HAP-1 (cell line): ENCODE measurements around the gene FGF14.
"Not testable (repeated sequence)": the region's sequence is repeated elsewhere in the genome, so short reads cannot be mapped to it uniquely, and the experiment has no call there.

Source experiments
- DNase-seq, 2 experiments: peaks; one replicate each; pipeline ENCODE4 v3.0.0-alpha.2; 2016 to 2020; ENCODE audit warnings: low spot score in 2 of 2
- H3K27me3 ChIP-seq: fragments of 250-450 bp; sonication (Bioruptor Pico); 2 replicates; pipeline ENCODE4 v1.5.1; 2020; ENCODE audit warnings: low read depth, mild to moderate bottlenecking, moderate library complexity
- H3K36me3 ChIP-seq: fragments of 250-450 bp; sonication (Bioruptor Pico); replicated peaks from 2 replicates; pipeline ENCODE4 v1.5.1; 2020; ENCODE audit warnings: mild to moderate bottlenecking
- H3K4me1 ChIP-seq: fragments of 250-450 bp; sonication (Bioruptor Pico); 2 replicates; pipeline ENCODE4 v1.5.1; 2020; ENCODE audit warnings: mild to moderate bottlenecking
- H3K4me3 ChIP-seq: fragments of 250-450 bp; sonication (Bioruptor Pico); 2 replicates; pipeline ENCODE4 v1.5.1; 2020; ENCODE audit warnings: mild to moderate bottlenecking, moderate library complexity
- H3K9me3 ChIP-seq: fragments of 250-450 bp; sonication (Bioruptor Pico); 2 replicates; pipeline ENCODE4 v1.5.1; 2020; ENCODE audit warnings: mild to moderate bottlenecking, moderate library complexity
- in situ Hi-C: fragments of 300-500 bp; cut with MboI; formaldehyde crosslinking; loops from 3 replicates; pipeline ENCODE4 v1.14.3; 2020; ENCODE audit warnings: low sequenced_read_pairs, inconsistent platforms, mixed read lengths

FGF14 gene

GRCh38 chr13:102176846-102177245 is 225.0 kb downstream of the FGF14 start:
- H3K4me3 ChIP-seq, result no peak overlapping the region
- H3K36me3 ChIP-seq, result no peaks in the 10 kb centered on the region
- H3K27me3 ChIP-seq, result no peaks in the 10 kb centered on the region
- H3K4me1 ChIP-seq, result no peaks in the 10 kb centered on the region
- DNase-seq, result no peak
- H3K9me3 ChIP-seq, result no peaks in the 10 kb centered on the region
- in situ Hi-C loops, result no loop called here

GRCh38 chr13:102172406-102172805 is 229.4 kb downstream of the FGF14 start:
- Histone ChIP-seq H3K4me1 (no peaks in the 10 kb centered on the region), H3K36me3 (no peaks in the 10 kb centered on the region), H3K4me3 (no peak overlapping the region), H3K9me3 (no peaks in the 10 kb centered on the region), H3K27me3 (no peaks in the 10 kb centered on the region)
- in situ Hi-C loops, result no loop called here
- no peak for DNase-seq

- in situ Hi-C loops, result no loop called here
- H3K27me3 ChIP-seq, result no peaks in the 10 kb centered on the region
Measured at GRCh38 chr13:102170305-102170704, 231.5 kb downstream of the FGF14 start.

GRCh38 chr13:102169471-102170015 is 232.3 kb downstream of the FGF14 start:
- H3K4me3 ChIP-seq, result no peak overlapping the region
- H3K27me3 ChIP-seq, result no peaks in the 10 kb centered on the region
- H3K36me3 ChIP-seq, result no peaks in the 10 kb centered on the region
- H3K4me1 ChIP-seq, result no peaks in the 10 kb centered on the region
- in situ Hi-C loops, result no loop called here
- no peaks in the 10 kb centered on the region for H3K9me3 ChIP-seq
- DNase-seq, result no peak

More at GRCh38 chr13:102170305-102170704, 231.5 kb downstream of the FGF14 start:
- no peaks in the 10 kb centered on the region for H3K36me3 ChIP-seq
- DNase-seq, result no peak
- no peaks in the 10 kb centered on the region for H3K4me1 ChIP-seq
- H3K9me3 ChIP-seq, result no peaks in the 10 kb centered on the region
- no peak overlapping the region for H3K4me3 ChIP-seq

GRCh38 chr13:102152790-102153189 is 249.1 kb downstream of the FGF14 start:
- in situ Hi-C loops, result no loop called here
- H3K27me3 ChIP-seq, result no peaks in the 10 kb centered on the region
- no peaks in the 10 kb centered on the region for H3K4me1 ChIP-seq
- no peak overlapping the region for H3K4me3 ChIP-seq
- H3K36me3 ChIP-seq, result no peaks in the 10 kb centered on the region
- no peaks in the 10 kb centered on the region for H3K9me3 ChIP-seq
- DNase-seq, result no peak

- Histone ChIP-seq H3K9me3 (no peaks in the 10 kb centered on the region), H3K4me3 (no peak overlapping the region), H3K36me3 (no peaks in the 10 kb centered on the region), H3K4me1 (no peaks in the 10 kb centered on the region), H3K27me3 (no peaks in the 10 kb centered on the region)
- DNase-seq, result no peak
- in situ Hi-C loops, result no loop called here
Measured at GRCh38 chr13:102147353-102147752, 254.5 kb downstream of the FGF14 start.

- Histone ChIP-seq H3K27me3 (no peaks in the 10 kb centered on the region), H3K36me3 (no peaks in the 10 kb centered on the region), H3K9me3 (no peaks in the 10 kb centered on the region), H3K4me3 (no peak overlapping the region), H3K4me1 (no peaks in the 10 kb centered on the region)
- no peak for DNase-seq
- in situ Hi-C loops, result no loop called here
Measured at GRCh38 chr13:102145750-102146149, 256.1 kb downstream of the FGF14 start.

- Histone ChIP-seq H3K9me3 (no peaks in the 10 kb centered on the region), H3K4me3 (no peak overlapping the region), H3K4me1 (no peaks in the 10 kb centered on the region), H3K36me3 (no peaks in the 10 kb centered on the region), H3K27me3 (no peaks in the 10 kb centered on the region)
- in situ Hi-C loops, result no loop called here
- DNase-seq, result no peak
Measured at GRCh38 chr13:102142473-102142826, 259.4 kb downstream of the FGF14 start.

GRCh38 chr13:102141625-102142472 is 260.0 kb downstream of the FGF14 start:
- in situ Hi-C loops, result no loop called here
- DNase-seq, result no peak
- H3K4me3 ChIP-seq, result no peak overlapping the region
- no peaks in the 10 kb centered on the region for H3K9me3 ChIP-seq
- no peaks in the 10 kb centered on the region for H3K27me3 ChIP-seq
- H3K4me1 ChIP-seq, result no peaks in the 10 kb centered on the region
- H3K36me3 ChIP-seq, result no peaks in the 10 kb centered on the region

- no peaks in the 10 kb centered on the region for H3K36me3 ChIP-seq
- H3K4me1 ChIP-seq, result no peaks in the 10 kb centered on the region
- no peaks in the 10 kb centered on the region for H3K9me3 ChIP-seq
- no peak overlapping the region for H3K4me3 ChIP-seq
- no peaks in the 10 kb centered on the region for H3K27me3 ChIP-seq
- in situ Hi-C loops, result no loop called here
- DNase-seq, result no peak
Measured at GRCh38 chr13:102139626-102140025, 262.2 kb downstream of the FGF14 start.

- no peak for DNase-seq
- Histone ChIP-seq H3K27me3 (peaks cover under 1% of the 10 kb centered on the region; the same call in 1 of the 2 replicates), H3K9me3 (no peaks in the 10 kb centered on the region), H3K4me1 (no peaks in the 10 kb centered on the region), H3K36me3 (no peaks in the 10 kb centered on the region), H3K4me3 (no peak overlapping the region)
- in situ Hi-C loops, result no loop called here
Measured at GRCh38 chr13:102138635-102139190, 263.1 kb downstream of the FGF14 start.

GRCh38 chr13:102137904-102138303 is 263.9 kb downstream of the FGF14 start:
- H3K27me3 ChIP-seq, in situ Hi-C loops, DNase-seq, H3K36me3 ChIP-seq, H3K4me1 ChIP-seq, H3K4me3 ChIP-seq, H3K9me3 ChIP-seq: not testable (repeated sequence)

GRCh38 chr13:102136735-102137296 is 265.0 kb downstream of the FGF14 start:
- H3K4me1 ChIP-seq, result no peaks in the 10 kb centered on the region
- no peak for DNase-seq
- in situ Hi-C loops, result no loop called here
- no peak overlapping the region for H3K4me3 ChIP-seq
- H3K36me3 ChIP-seq, result no peaks in the 10 kb centered on the region
- peaks cover 3% of the 10 kb centered on the region; the same call in 1 of the 2 replicates for H3K27me3 ChIP-seq
- H3K9me3 ChIP-seq, result no peaks in the 10 kb centered on the region

- H3K36me3 ChIP-seq, result no peaks in the 10 kb centered on the region
- H3K4me1 ChIP-seq, result no peaks in the 10 kb centered on the region
- in situ Hi-C loops, result no loop called here
- H3K9me3 ChIP-seq, result no peaks in the 10 kb centered on the region
- H3K4me3 ChIP-seq, result no peak overlapping the region
- H3K27me3 ChIP-seq, result peaks cover 3% of the 10 kb centered on the region; the same call in 1 of the 2 replicates
- no peak for DNase-seq
Measured at GRCh38 chr13:102132777-102133295, 269.0 kb downstream of the FGF14 start.
